H1 (cell line): ENCODE data around the gene KCNE1. TPM values are rescaled to one million over a fixed set of nuclear protein-coding genes. Genes with fewer than 3 reads are reported as not detected.

Experiments used
- CTCF ChIA-PET: fragments of 300-600 bp; sonication (Branson Sonifier 250); formaldehyde crosslinking; loops from one replicate; lab custom pipeline; 2021; ENCODE audit not compliant: partially characterized antibody; lab: Charles Lee
- POLR2A ChIA-PET: fragments of 300-600 bp; sonication (Branson Sonifier 250); formaldehyde crosslinking; loops from one replicate; lab custom pipeline; 2021; ENCODE audit warnings: inconsistent platforms; ENCODE audit not compliant: partially characterized antibody; lab: Charles Lee
- DNase-seq, 2 experiments: peaks; one replicate each; pipeline versions ENCODE4 v3.0.0 to v3.0.0-alpha.2; 2010 to 2022; ENCODE audit warnings: low spot score in 2 of 2, low read depth in 1 of 2, mixed read lengths in 1 of 2
- FAIRE-seq: peaks from 2 replicates; lab custom pipeline; 2011; peaks lifted over from hg19 to GRCh38; lab: Jason Lieb, UNC
- H2AFZ ChIP-seq: 2 replicates; pipeline ENCODE4 v1.8.1; 2012; ENCODE audit warnings: low read length, inconsistent platforms
- H2AK5ac ChIP-seq: 2 replicates; pipeline ENCODE4 v1.6.1; 2013; ENCODE audit warnings: low read depth, low read length
- H2BK120ac ChIP-seq: replicated peaks from 2 replicates; pipeline ENCODE3; 2013; ENCODE audit warnings: low read depth, low read length, inconsistent platforms
- H2BK12ac ChIP-seq: 2 replicates; pipeline ENCODE4 v1.6.1; 2013; ENCODE audit warnings: low read depth, low read length
- H2BK15ac ChIP-seq: 2 replicates; pipeline ENCODE4 v1.6.1; 2013; ENCODE audit warnings: low read length
- H2BK20ac ChIP-seq: 2 replicates; pipeline ENCODE4 v1.6.1; 2013; ENCODE audit warnings: low read length
- H2BK5ac ChIP-seq: 2 replicates; pipeline ENCODE4 v1.6.1; 2013; ENCODE audit warnings: low read depth, low read length
- H3K14ac ChIP-seq: 2 replicates; pipeline ENCODE4 v1.6.1; 2013; ENCODE audit warnings: inconsistent platforms; ENCODE audit not compliant: insufficient read length
- H3K18ac ChIP-seq: 2 replicates; pipeline ENCODE4 v1.6.1; 2013; ENCODE audit warnings: low read length; ENCODE audit errors: extremely low read depth
- H3K23ac ChIP-seq: 2 replicates; pipeline ENCODE4 v1.6.1; 2013; ENCODE audit warnings: inconsistent platforms; ENCODE audit not compliant: insufficient read length
- H3K23me2 ChIP-seq: 2 replicates; pipeline ENCODE4 v1.6.1; 2013; ENCODE audit warnings: low read depth, low read length
- H3K27ac ChIP-seq: 2 replicates; pipeline ENCODE4 v1.6.1; 2011; ENCODE audit warnings: low read depth, low read length, inconsistent platforms
- H3K27me3 ChIP-seq, 4 experiments: replicated peaks in 1 of 4; 1 replicate in 1 of 4; 2 replicates in 3 of 4; pipeline versions ENCODE4 v1.6.1 to v1.8.1; 2011 to 2013; ENCODE audit warnings: low read length in 3 of 4, mild to moderate bottlenecking in 3 of 4, inconsistent platforms in 2 of 4, mixed read lengths in 2 of 4, moderate library complexity in 1 of 4; ENCODE audit not compliant: control insufficient read depth in 3 of 4, insufficient read depth in 3 of 4; ENCODE audit errors: extremely low read depth in 1 of 4
- H3K36me3 ChIP-seq, 4 experiments: 2 replicates each; pipeline versions ENCODE4 v1.6.1 to v1.8.1; 2011 to 2013; ENCODE audit warnings: mild to moderate bottlenecking in 4 of 4, low read length in 3 of 4, moderate library complexity in 2 of 4, control low read depth in 1 of 4, inconsistent platforms in 1 of 4; ENCODE audit not compliant: insufficient read depth in 4 of 4, control insufficient read depth in 2 of 4
- H3K4ac ChIP-seq: replicated peaks from 2 replicates; pipeline ENCODE3; 2013; ENCODE audit warnings: low read length, low read depth, mixed read lengths, inconsistent platforms; ENCODE audit not compliant: insufficient read length
- H3K4me1 ChIP-seq, 4 experiments: replicated peaks in 1 of 4; 1 replicate in 1 of 4; 2 replicates in 3 of 4; pipeline versions ENCODE4 v1.6.1 to v1.8.1; 2011 to 2013; ENCODE audit warnings: low read length in 3 of 4, inconsistent platforms in 2 of 4, mixed read lengths in 1 of 4; ENCODE audit not compliant: insufficient read depth in 4 of 4, control insufficient read depth in 3 of 4
- H3K4me2 ChIP-seq, 2 experiments: 2 replicates each; pipeline versions ENCODE4 v1.6.1 to v1.8.1; 2011 to 2013; ENCODE audit warnings: low read depth in 2 of 2, low read length in 2 of 2, control low read depth in 1 of 2, inconsistent platforms in 1 of 2, mild to moderate bottlenecking in 1 of 2; ENCODE audit not compliant: insufficient read depth in 1 of 2
- H3K4me3 ChIP-seq, 4 experiments: fragments of 200-600, 300-600 bp in 1 of 4; sonication (generic), shearing (Covaris generic), sonication (Bioruptor Twin) in 1 of 4; 2 replicates each; pipeline versions ENCODE4 v1.5.1 to v1.8.1; 2011 to 2016; ENCODE audit warnings: low read length in 4 of 4, low read depth in 3 of 4, control low read depth in 2 of 4, inconsistent platforms in 2 of 4, mild to moderate bottlenecking in 2 of 4, mixed read lengths in 1 of 4, moderate library complexity in 1 of 4; ENCODE audit not compliant: insufficient read depth in 2 of 4; ENCODE audit errors: extremely low read depth in 1 of 4
- H3K56ac ChIP-seq: replicated peaks from 2 replicates; pipeline ENCODE3; 2013; ENCODE audit warnings: low read depth, mild to moderate bottlenecking, mixed read lengths, low read length, inconsistent platforms; ENCODE audit not compliant: insufficient read length
- H3K79me1 ChIP-seq: 2 replicates; pipeline ENCODE4 v1.6.1; 2013; ENCODE audit warnings: low read depth, low read length, control low read depth
- H3K79me2 ChIP-seq, 2 experiments: 2 replicates each; pipeline versions ENCODE4 v1.6.1 to v1.8.1; 2012 to 2013; ENCODE audit warnings: low read length in 2 of 2, mild to moderate bottlenecking in 2 of 2, inconsistent platforms in 1 of 2; ENCODE audit not compliant: insufficient read depth in 2 of 2, control insufficient read depth in 1 of 2
- H3K9ac ChIP-seq, 4 experiments: replicated peaks in 1 of 4; 1 replicate in 1 of 4; 2 replicates in 3 of 4; pipeline versions ENCODE4 v1.6.1 to v1.8.1; 2011 to 2013; ENCODE audit warnings: low read depth in 3 of 4, low read length in 3 of 4, control low read depth in 2 of 4, mild to moderate bottlenecking in 2 of 4, moderate library complexity in 2 of 4, inconsistent platforms in 1 of 4; ENCODE audit errors: extremely low read depth in 1 of 4
- H3K9me3 ChIP-seq, 2 experiments: 2 replicates each; pipeline versions ENCODE4 v1.6.1 to v1.8.1; 2012 to 2013; ENCODE audit warnings: mild to moderate bottlenecking in 2 of 2, moderate library complexity in 2 of 2, control low read depth in 1 of 2, inconsistent platforms in 1 of 2, low read depth in 1 of 2, low read length in 1 of 2, mixed read lengths in 1 of 2; ENCODE audit not compliant: insufficient read depth in 2 of 2
- H4K20me1 ChIP-seq, 2 experiments: replicated peaks in 1 of 2; 2 replicates each; pipeline versions ENCODE3 to v1.8.1; 2011 to 2013; ENCODE audit warnings: inconsistent platforms in 2 of 2, low read length in 2 of 2, mild to moderate bottlenecking in 1 of 2; ENCODE audit not compliant: insufficient read depth in 2 of 2, control insufficient read depth in 1 of 2
- H4K5ac ChIP-seq: 2 replicates; pipeline ENCODE4 v1.6.1; 2013; ENCODE audit warnings: low read length, low read depth, mixed read lengths, inconsistent platforms; ENCODE audit not compliant: insufficient read length
- H4K8ac ChIP-seq: 2 replicates; pipeline ENCODE4 v1.8.0; 2013; ENCODE audit warnings: mild to moderate bottlenecking, moderate library complexity, low read length, inconsistent platforms; ENCODE audit not compliant: insufficient read depth; ENCODE audit errors: extremely low read depth
- H4K91ac ChIP-seq: replicated peaks from 2 replicates; pipeline ENCODE3; 2013; ENCODE audit warnings: low read length, mixed read lengths, inconsistent platforms; ENCODE audit not compliant: insufficient read length
- BACH1 ChIP-seq: IDR thresholded peaks from 2 replicates; pipeline ENCODE4 v1.6.1; 2012; ENCODE audit warnings: low read length, improper control_type of control experiment
- BCL11A ChIP-seq, 2 experiments: IDR thresholded peaks; one replicate each; pipeline ENCODE4 v1.6.1; 2011; ENCODE audit warnings: low read depth in 2 of 2, low read length in 2 of 2, mild to moderate bottlenecking in 2 of 2
- CBX5 ChIP-seq: fragments of 300-800, 300-1000 bp; sonication (generic); IDR thresholded peaks from 2 replicates; pipeline ENCODE4 v1.7.1; 2016; ENCODE audit warnings: antibody characterized with exemption, low read length, low read depth
- CHD1 ChIP-seq: IDR thresholded peaks from 2 replicates; pipeline ENCODE4 v1.6.1; 2012; ENCODE audit warnings: low read depth, low read length, improper control_type of control experiment
- CHD2 ChIP-seq: IDR thresholded peaks from 2 replicates; pipeline ENCODE4 v1.6.1; 2012; ENCODE audit warnings: low read length, improper control_type of control experiment
- CTBP2 ChIP-seq: IDR thresholded peaks from 2 replicates; pipeline ENCODE4 v1.7.0; 2011; ENCODE audit warnings: borderline replicate concordance, mild to moderate bottlenecking, moderate library complexity, mixed read lengths, low read length; ENCODE audit not compliant: insufficient read depth, insufficient read length
- GABPA ChIP-seq: IDR thresholded peaks from 2 replicates; pipeline ENCODE4 v1.6.1; 2011; ENCODE audit warnings: mild to moderate bottlenecking, low read length, moderate library complexity, borderline replicate concordance; ENCODE audit not compliant: insufficient read depth
- MAFK ChIP-seq: IDR thresholded peaks from 2 replicates; pipeline ENCODE4 v1.6.1; 2012; ENCODE audit warnings: low read depth, mild to moderate bottlenecking, improper control_type of control experiment, low read length
- POLR2AphosphoS5 ChIP-seq: IDR thresholded peaks from 2 replicates; pipeline ENCODE4 v1.6.1; 2011; ENCODE audit warnings: low read depth, low read length
- RNF2 ChIP-seq: fragments of 200-900, 300-1000 bp; sonication (generic); IDR thresholded peaks from 2 replicates; pipeline ENCODE4 v1.7.1; 2016; ENCODE audit warnings: borderline replicate concordance, low read depth, mild to moderate bottlenecking, antibody characterized with exemption, low read length; ENCODE audit not compliant: poor library complexity, severe bottlenecking; ENCODE audit errors: missing control alignments
- RXRA ChIP-seq: IDR thresholded peaks from 2 replicates; pipeline ENCODE4 v1.6.1; 2011; ENCODE audit warnings: low read depth, mild to moderate bottlenecking, low read length, moderate library complexity; ENCODE audit not compliant: insufficient read depth
- SP2 ChIP-seq: IDR thresholded peaks from 2 replicates; pipeline ENCODE4 v1.6.1; 2012; ENCODE audit warnings: mild to moderate bottlenecking, low read length, inconsistent platforms
- SP4 ChIP-seq: IDR thresholded peaks from 2 replicates; pipeline ENCODE4 v1.6.1; 2012; ENCODE audit warnings: low read length, inconsistent platforms
- SRF ChIP-seq: IDR thresholded peaks from 2 replicates; pipeline ENCODE4 v1.6.1; 2011; ENCODE audit warnings: mild to moderate bottlenecking, low read depth, low read length, moderate library complexity
- TAF1 ChIP-seq: IDR thresholded peaks from 2 replicates; pipeline ENCODE4 v1.6.1; 2011; ENCODE audit warnings: mild to moderate bottlenecking, low read depth, low read length
- WGBS, 2 experiments: shearing (Covaris generic) in 1 of 2; methylation state at CpG; one replicate each; pipeline versions ENCODE4 v1.1.6 to v1.1.7; 2013 to 2015; ENCODE audit warnings: low lambda C conversion rate in 2 of 2, mixed read lengths in 2 of 2, inconsistent platforms in 1 of 2, low coverage in 1 of 2, missing lambda C conversion rate in 1 of 2; ENCODE audit not compliant: insufficient replicate concordance in 2 of 2, insufficient coverage in 1 of 2, insufficient read length in 1 of 2; ENCODE audit errors: extremely low coverage in 1 of 2, missing lambda C conversion rate in 1 of 2; 5-methylcytosine and 5-hydroxymethylcytosine counted together
- polyA plus RNA-seq, 7 experiments: library from polyadenylated mRNA; depleted of rRNA in 3 of 7; stranded (reverse) in 5 of 7; unstranded in 2 of 7; fragments of >200 nt in 5 of 7; fragments of 200-250 nt in 2 of 7; gene quantifications; 1 replicate in 5 of 7; 2 replicates in 1 of 7; 4 replicates in 1 of 7; pipeline versions ENCODE4 v1.2.1 to v1.2.3, GENCODE V29; 2011 to 2013; ENCODE audit warnings: missing spikeins in 2 of 7, mixed read lengths in 2 of 7
- total RNA-seq: library from RNA; stranded (reverse); fragmentation: NEBNext Ultra II Directional; extraction: Animal tissue kit (Norgen Biotek cat#: 25700); gene quantifications from 2 replicates; pipeline ENCODE4 v1.2.1, GENCODE V29; 2021

The KCNE1 gene
- total and polyA plus RNA-seq, 2 of the 8 experiments (the other 6 are each of a cell fraction or from before 2014, with no cell fraction given), result 0.08 to 0.28 TPM

DNA sequence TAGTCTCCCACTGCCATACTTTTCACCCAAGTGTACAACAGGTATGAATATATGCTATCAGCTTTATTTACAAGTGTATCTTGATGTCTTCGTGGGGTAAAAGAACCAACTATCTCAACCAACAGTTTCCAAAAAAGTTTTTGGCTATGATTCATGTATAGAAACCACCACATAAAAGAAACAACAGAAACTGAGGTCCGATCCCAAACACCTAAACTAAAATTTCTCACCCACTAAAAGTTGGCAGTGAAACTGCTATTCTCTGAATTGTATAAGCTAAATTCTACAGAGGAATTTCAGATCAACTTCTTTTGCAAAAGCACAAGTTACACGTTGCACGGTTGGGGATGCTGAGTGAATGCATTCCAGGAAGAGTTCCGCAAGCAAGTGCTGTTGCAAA is 5.0 kb upstream of the KCNE1 start:
- Histone ChIP-seq H4K91ac (no peak overlapping the region), H2AK5ac (no peak overlapping the region), H2BK5ac (no peak overlapping the region), H3K14ac (no peak overlapping the region), H3K18ac (no peak overlapping the region), H3K27ac (no peak overlapping the region), H2BK120ac (no peak overlapping the region), H3K23ac (no peak overlapping the region), H4K20me1 (no peaks in the 10 kb centered on the region), H2BK15ac (no peak overlapping the region), H3K9me3 (no peaks in the 10 kb centered on the region), H3K79me2 (no peaks in the 10 kb centered on the region), H3K4me3 (no peak overlapping the region), H2AFZ (no peak overlapping the region), H3K23me2 (peaks cover 2% of the 10 kb centered on the region; the same call in 1 of the 2 replicates), H2BK20ac (no peak overlapping the region), H4K5ac (no peak overlapping the region), H3K4me1 (peaks cover 0 to 4% (median 0%) of the 10 kb centered on the region in 4 experiments; a peak in 2 of 7 replicates), H3K9ac (no peak overlapping the region), H4K8ac (no peak overlapping the region), H3K27me3 (no peaks in the 10 kb centered on the region), H3K4me2 (no peak overlapping the region), H2BK12ac (no peak overlapping the region), H3K4ac (no peak overlapping the region), H3K36me3 (0 out of 8 replicates have a peak, but pooled peaks cover 0 to 2% (median 0%) of the 10 kb centered on the region in 4 experiments), H3K79me1 (no peaks in the 10 kb centered on the region), H3K56ac (no peak overlapping the region)
- ChIA-PET CTCF (interaction anchor here (0.7 to 3.9 kb wide), 19 partner anchors 9 to 114 kb away, joined by 3 to 28 read pairs (median 6); no protein-coding TSS in a partner anchor), POLR2A (no interaction called here)
- FAIRE-seq (no peak), DNase-seq (no peak)
- 73% methylated on average over 5 of the region's 5 CpGs; no CpG with 5 or more reads in 1 of the 2 experiments for WGBS, 2 experiments
- no peak for TF ChIP-seq BCL11A (IDR thresholded peaks at IDR 0.05; ENCODE audit: low read depth in 2 of 2, low read length in 2 of 2)
- no peak for TF ChIP-seq POLR2AphosphoS5
- TF ChIP-seq GABPA, result no peak
- TF ChIP-seq CHD2, result no peak
- no peak for TF ChIP-seq CBX5
- TF ChIP-seq RNF2, result no peak
- no peak for TF ChIP-seq CHD1
- TF ChIP-seq CTBP2, result no peak
- no peak for TF ChIP-seq BACH1
- TF ChIP-seq SP2, result no peak
- TF ChIP-seq MAFK, result no peak
- TF ChIP-seq SRF, result no peak
- TF ChIP-seq SP4, result no peak
- no peak for TF ChIP-seq TAF1
- TF ChIP-seq RXRA, result no peak
